ENCODE results near the gene BAX. TPM values are rescaled to one million over a fixed set of nuclear protein-coding genes. Genes with fewer than 3 reads are reported as not detected.

The BAX gene
- total and polyA plus RNA-seq, 2 of the 4 experiments (the other 2 are of a cell fraction): 23.3 to 169 TPM

DNA sequence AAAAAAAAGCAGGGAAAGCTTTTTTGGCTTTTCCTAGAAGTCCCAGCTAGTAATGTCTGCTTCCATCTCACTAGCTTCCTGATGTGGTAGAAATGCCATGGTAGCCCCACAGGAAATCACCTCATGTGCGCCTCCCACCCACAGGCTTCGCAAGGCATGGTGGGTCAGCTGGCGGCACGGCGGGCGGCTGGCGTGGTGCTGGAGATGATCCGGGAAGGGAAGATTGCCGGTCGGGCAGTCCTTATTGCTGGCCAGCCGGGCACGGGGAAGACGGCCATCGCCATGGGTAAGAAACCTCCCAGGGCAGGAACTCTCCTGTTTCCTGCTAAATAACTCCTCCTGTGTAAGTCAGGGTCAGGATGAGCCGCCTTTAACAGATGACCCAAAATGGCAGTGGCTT lies 49.5 kb downstream of the BAX start:
- no TSS peak for BruUV-seq (replicated peaks)

More for the DNA sequence above, 49.5 kb downstream of the BAX start:
- 100% methylated on average over 5 of the region's 15 CpGs; no CpG with 5 or more reads in 1 of the 2 experiments for WGBS, 2 experiments (ENCODE audit: extremely low coverage in 2 of 2, insufficient read length in 1 of 2)
- H3K4ac ChIP-seq (ENCODE audit: low read depth, low read length): no peak overlapping the region
- no peak overlapping the region for H2AK9ac ChIP-seq (replicated peaks; ENCODE audit: low read depth, low read length, poor library complexity)
- no peak overlapping the region for H3K4me3 ChIP-seq (ENCODE audit: insufficient read depth, low read depth, low read length)
- H3K9ac ChIP-seq (ENCODE audit: low read depth, low read length): no peak overlapping the region
- intact Hi-C loops (cut with micrococcal nuclease) (no loop called here), in situ Hi-C loops (cut with MboI; ENCODE audit: low sequenced_read_pairs) (no loop called here), dilution Hi-C loops (cut with HindIII; ENCODE audit: low sequenced_read_pairs, unreplicated experiment) (no loop called here)
- no peak overlapping the region for H2BK5ac ChIP-seq (ENCODE audit: low read depth, low read length, poor library complexity, severe bottlenecking)
- no peak overlapping the region for H2BK15ac ChIP-seq (ENCODE audit: low read depth, low read length)
- DNase-seq (no peak), ATAC-seq (ENCODE audit: low read depth) (no peak)
- H3K4me2 ChIP-seq (ENCODE audit: low read depth, low read length): no peak overlapping the region
- peaks cover 0 to 28% of the 10 kb centered on the region in 2 experiments; a peak in 3 of 4 replicates for H3K79me1 ChIP-seq (ENCODE audit: low read depth in 1 of 2, low read length in 2 of 2)
- H4K8ac ChIP-seq (ENCODE audit: low read depth in 2 of 2, low read length in 2 of 2): no peak overlapping the region
- peaks cover 9% of the 10 kb centered on the region for H4K20me1 ChIP-seq (ENCODE audit: insufficient read depth, low read length)
- no peak overlapping the region for H2AK5ac ChIP-seq (ENCODE audit: low read depth, low read length)
- no peak overlapping the region for H3K56ac ChIP-seq (ENCODE audit: extremely low read depth, insufficient read depth, low read length)
- no peaks in the 10 kb centered on the region for H3K4me1 ChIP-seq (ENCODE audit: control insufficient read depth, insufficient read depth, low read length)
- H3K9me1 ChIP-seq (ENCODE audit: insufficient read depth, low read length): no peaks in the 10 kb centered on the region; the same call in 1 of the 2 replicates
- H3K23ac ChIP-seq (ENCODE audit: low read depth, low read length): no peak overlapping the region
- H3K36me3 ChIP-seq (ENCODE audit: control insufficient read depth, insufficient read depth, low read length): peaks cover 36% of the 10 kb centered on the region
- ChIA-PET POLR2A (ENCODE audit: unreplicated experiment) (interaction anchor here (0.7 kb wide), 1 partner anchor 279 kb away, joined by 4 read pairs; no protein-coding TSS in a partner anchor), CTCF (interaction anchor here (1.9 kb wide), 1 partner anchor 11 kb away, joined by 5 read pairs; the partner anchor contains the start of genes GYS1 and RUVBL2)
- no peak overlapping the region for H3K14ac ChIP-seq (replicated peaks; ENCODE audit: low read depth, low read length)
- TF ChIP-seq RAD21 (IDR thresholded peaks at IDR 0.05; ENCODE audit: low read length): no peak
- TF ChIP-seq POLR2A (IDR thresholded peaks at IDR 0.05; ENCODE audit: low read depth, low read length): no peak
- TF ChIP-seq, protein P1, sequence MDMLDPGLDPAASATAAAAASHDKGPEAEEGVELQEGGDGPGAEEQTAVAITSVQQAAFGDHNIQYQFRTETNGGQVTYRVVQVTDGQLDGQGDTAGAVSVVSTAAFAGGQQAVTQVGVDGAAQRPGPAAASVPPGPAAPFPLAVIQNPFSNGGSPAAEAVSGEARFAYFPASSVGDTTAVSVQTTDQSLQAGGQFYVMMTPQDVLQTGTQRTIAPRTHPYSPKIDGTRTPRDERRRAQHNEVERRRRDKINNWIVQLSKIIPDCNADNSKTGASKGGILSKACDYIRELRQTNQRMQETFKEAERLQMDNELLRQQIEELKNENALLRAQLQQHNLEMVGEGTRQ (IDR thresholded peaks at IDR 0.05; ENCODE audit: low read depth, low read length): no peak
- TF ChIP-seq, protein P2, sequence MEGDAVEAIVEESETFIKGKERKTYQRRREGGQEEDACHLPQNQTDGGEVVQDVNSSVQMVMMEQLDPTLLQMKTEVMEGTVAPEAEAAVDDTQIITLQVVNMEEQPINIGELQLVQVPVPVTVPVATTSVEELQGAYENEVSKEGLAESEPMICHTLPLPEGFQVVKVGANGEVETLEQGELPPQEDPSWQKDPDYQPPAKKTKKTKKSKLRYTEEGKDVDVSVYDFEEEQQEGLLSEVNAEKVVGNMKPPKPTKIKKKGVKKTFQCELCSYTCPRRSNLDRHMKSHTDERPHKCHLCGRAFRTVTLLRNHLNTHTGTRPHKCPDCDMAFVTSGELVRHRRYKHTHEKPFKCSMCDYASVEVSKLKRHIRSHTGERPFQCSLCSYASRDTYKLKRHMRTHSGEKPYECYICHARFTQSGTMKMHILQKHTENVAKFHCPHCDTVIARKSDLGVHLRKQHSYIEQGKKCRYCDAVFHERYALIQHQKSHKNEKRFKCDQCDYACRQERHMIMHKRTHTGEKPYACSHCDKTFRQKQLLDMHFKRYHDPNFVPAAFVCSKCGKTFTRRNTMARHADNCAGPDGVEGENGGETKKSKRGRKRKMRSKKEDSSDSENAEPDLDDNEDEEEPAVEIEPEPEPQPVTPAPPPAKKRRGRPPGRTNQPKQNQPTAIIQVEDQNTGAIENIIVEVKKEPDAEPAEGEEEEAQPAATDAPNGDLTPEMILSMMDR (conservative IDR thresholded peaks at IDR 0.05; ENCODE audit: low read depth, low read length): no peak
- no peak for TF ChIP-seq BHLHE40 (IDR thresholded peaks at IDR 0.05; ENCODE audit: low read depth, low read length)
- no peak overlapping the region for H4K5ac ChIP-seq (ENCODE audit: low read depth, low read length)
- H2BK20ac ChIP-seq (ENCODE audit: low read depth, low read length): no peak overlapping the region
- no peaks in the 10 kb centered on the region for H3K27me3 ChIP-seq (ENCODE audit: control insufficient read depth, insufficient read depth, low read length)
- no peaks in the 10 kb centered on the region for H3K9me3 ChIP-seq (ENCODE audit: control insufficient read depth, insufficient read depth, low read length)
- no peak overlapping the region for H4K91ac ChIP-seq (ENCODE audit: insufficient read depth, low read depth, low read length)
- H2AFZ ChIP-seq (replicated peaks; ENCODE audit: low read length, poor library complexity): no peak overlapping the region
- H3K27ac ChIP-seq (ENCODE audit: insufficient read depth, low read length): no peak overlapping the region
- H3K18ac ChIP-seq (ENCODE audit: low read depth, low read length): no peak overlapping the region
- H2BK120ac ChIP-seq (ENCODE audit: low read depth, low read length): no peak overlapping the region

Measured in IMR-90 (cell line).